Left renal cortex interstitium (tissue), 4 donors: ENCODE results near the gene SLC25A25. TPM values are rescaled to one million over a fixed set of nuclear protein-coding genes. Genes with fewer than 3 reads are reported as not detected.
"Not testable (repeated sequence)": the region's sequence is repeated elsewhere in the genome, so short reads cannot be mapped to it uniquely, and the experiment has no call there.

Experiments used
- DNase-seq, 4 donors: peaks; one replicate each; pipeline ENCODE4 v3.0.0-alpha.2; 2013; ENCODE audit warnings: low read depth in 4 of 4, low spot score in 2 of 4, missing footprints in 1 of 4
- polyA plus RNA-seq, 4 donors: library from polyadenylated mRNA; unstranded; fragments of 120-200 nt; gene quantifications; one replicate each; pipeline ENCODE4 v1.2.1, GENCODE V29; 2013; ENCODE audit not compliant: insufficient read length in 4 of 4

The SLC25A25 gene
- polyA plus RNA-seq: 10 to 100 TPM; 12.7 to 15.8 (median 13.9) TPM

DNA sequence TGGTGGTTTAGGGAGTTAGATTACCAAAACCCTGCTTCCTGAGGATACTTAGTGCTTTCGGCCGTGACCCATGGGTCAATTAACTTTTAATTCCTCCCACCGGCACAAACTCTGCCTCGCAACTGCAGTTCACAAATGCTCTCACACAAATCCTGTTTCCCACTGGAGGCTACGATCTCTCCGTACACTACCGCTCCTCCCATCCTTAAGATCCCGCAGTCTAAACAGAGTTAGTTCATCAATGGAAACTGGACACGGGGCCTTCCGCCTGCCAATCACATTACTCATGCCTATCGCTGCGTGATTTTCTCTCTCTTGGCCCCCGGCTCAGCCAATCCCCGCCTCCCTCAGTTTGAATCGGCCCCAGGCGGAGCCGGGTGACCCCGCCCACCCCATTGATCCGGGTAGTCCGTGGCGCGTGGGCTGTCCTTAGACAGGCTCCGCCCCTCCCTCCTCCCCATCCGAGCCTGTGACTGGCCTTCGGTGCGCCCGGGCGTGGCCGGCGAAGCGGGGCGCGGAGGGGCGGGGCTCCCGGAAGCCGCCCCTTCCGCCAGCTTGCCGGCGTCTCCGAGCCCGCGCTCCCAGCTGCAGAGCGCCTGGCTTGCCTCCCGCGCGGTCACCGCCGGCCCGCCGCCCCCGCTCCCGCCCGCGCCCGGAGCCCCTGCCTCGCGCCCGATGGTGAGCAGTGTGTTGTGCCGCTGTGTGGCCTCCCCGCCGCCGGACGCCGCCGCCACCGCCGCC, at the start of gene SLC25A25:
Gene SLC25A25 (plus strand): TSS at position 588 of the 741 bp plus-strand sequence. CDS start 88 bp downstream, at position 676.
- DNase-seq: peak; percentile 97 to 99 (median 98)

DNA sequence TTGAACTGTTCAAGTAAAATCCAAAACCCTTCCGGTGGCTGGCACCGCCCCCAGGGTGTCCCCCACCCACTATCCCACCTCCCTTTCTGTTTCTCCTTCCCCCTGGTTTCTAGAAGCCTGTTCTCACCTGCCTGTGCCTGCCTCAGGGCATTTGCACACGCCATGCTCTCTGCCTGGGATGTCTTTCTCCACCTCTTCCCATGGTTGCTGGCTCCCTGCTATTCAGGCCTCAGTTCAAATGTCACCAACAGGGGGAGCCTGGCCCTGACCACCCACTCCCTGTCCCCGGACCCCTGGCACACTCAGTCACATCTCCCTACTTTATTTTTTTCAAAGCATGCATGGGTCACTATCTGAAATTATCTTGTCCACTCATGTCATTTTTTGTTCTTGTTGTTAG, 47.3 kb upstream of the SLC25A25 start:
- no peak for DNase-seq

DNA sequence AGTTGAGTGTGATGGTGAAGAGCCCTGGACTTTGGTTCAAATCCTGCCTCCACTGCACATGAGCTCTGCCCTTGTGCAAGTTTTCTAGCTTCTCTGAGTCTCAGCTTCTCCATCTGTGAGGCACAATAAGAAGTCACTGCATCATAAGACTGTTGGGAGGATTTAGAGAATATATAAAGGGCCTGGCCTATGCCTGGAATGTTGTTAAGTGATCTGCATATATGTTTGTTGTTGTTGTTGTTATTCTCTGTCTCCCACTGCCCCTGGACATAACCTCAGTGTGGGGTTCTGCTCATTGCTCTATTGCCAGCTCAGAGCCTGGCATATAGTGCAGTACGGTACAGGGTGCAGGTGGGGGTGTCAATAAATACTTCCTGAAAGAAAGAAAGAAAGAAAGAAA, 46.9 kb upstream of the SLC25A25 start:
- no peak for DNase-seq

DNA sequence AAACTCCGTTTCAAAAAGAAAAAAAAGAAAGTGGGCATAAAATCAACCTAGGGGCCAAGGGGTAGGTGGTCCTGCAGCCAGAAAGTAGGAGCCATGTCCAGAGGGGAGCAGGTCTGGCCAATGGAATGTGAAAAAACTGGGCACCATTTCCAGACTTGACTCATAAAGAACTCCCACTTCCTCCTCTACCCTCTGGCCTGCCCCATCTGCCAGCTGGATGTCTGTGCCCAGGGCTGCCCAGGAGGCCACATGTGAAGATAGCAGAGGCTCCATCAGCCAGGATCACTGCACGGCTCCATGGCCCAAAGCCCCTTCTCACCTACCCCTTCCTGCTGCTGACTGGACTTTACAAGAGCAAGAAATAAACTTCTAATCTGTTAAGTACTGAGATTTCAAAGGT, 45.1 kb upstream of the SLC25A25 start:
- DNase-seq: no peak

DNA sequence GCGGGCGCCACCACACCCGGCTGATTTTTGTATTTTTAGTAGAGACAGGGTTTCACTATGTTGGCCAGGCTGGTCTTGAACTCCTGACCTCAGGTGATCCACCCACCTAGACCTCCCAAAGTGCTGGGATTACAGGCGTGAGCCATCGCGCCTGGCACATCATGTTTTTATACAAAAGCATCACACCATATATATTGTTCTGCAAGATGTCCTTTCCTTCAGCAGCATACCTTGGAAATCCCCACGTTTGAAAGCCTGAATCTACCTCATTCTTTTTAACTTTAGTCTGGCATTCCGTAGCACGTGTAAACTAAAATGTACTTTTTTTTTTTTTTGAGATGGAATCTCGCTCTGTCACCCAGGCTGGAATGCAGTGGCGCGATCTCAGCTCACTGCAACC, 44.4 kb upstream of the SLC25A25 start:
- not testable (repeated sequence) for DNase-seq

DNA sequence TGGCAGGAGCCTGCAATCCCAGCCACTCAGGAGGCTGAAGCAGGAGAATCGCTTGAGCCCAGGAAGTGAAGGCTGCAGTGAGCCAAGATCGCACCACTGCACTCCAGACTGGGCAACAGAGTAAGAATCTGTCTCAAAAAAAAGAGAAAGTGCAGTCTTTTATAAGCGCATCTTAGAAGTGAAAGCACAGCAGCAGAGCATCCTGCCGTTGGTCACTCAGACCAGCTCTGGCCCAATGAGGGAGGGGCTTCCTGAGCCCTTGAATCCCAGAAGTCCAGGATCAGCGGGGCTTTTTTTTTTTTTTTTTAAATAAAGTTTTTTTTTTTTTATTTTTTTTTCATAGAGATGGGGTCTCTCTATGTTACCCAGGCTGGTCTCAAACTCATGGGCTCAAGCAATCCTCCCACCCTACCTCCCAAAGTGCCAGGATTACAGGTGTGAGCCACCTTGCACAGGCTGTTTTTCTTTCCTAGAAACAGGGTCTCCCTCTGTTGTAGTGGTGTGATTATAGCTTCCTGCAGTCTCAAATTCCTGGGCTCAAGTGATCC, 43.2 kb upstream of the SLC25A25 start:
- no peak for DNase-seq

DNA sequence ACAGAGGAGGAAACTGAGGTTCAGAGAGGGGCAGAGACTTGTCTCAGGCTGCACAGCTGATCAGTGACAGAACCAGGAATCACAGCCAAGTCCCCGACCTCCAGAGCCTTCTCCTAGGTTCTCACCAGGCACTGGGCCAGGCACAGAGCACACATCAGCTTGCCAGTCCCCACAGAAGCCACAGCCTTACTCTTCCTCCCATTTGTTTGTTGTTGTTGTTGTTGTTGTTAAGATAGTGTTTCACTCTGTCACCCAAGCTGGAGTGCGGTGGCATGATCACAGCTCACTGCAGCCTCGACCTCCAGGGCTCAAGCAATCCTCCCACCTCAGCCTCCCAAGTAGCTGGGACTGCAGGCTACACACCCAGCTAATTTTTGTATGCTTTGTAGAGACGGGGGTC, 42.3 kb upstream of the SLC25A25 start:
- no peak for DNase-seq

DNA sequence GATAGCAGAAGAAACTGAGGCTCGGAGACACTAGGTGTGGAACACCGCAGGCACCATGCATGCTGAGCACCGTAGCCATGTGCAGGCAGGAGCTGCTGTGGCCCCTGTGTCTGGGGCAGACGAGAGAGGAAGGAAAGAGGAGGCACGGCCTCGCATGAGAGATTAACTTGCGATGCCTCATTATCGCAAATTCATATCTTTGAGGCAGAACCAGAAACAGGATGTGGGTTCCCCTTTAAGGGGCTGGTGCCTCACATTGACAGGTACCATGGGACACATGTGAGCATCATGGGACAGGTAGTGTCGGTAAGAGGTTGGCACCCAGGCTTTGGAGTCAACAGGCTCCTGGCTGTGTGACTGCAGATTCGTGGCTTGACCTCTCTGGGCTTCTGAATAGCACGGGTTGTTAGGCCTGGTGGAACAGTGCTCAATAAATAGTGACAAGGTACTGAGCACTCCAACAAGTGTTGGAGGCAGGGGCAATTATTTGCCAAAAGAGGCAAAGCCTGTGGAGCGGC, 41.7 kb upstream of the SLC25A25 start:
- DNase-seq: no peak

DNA sequence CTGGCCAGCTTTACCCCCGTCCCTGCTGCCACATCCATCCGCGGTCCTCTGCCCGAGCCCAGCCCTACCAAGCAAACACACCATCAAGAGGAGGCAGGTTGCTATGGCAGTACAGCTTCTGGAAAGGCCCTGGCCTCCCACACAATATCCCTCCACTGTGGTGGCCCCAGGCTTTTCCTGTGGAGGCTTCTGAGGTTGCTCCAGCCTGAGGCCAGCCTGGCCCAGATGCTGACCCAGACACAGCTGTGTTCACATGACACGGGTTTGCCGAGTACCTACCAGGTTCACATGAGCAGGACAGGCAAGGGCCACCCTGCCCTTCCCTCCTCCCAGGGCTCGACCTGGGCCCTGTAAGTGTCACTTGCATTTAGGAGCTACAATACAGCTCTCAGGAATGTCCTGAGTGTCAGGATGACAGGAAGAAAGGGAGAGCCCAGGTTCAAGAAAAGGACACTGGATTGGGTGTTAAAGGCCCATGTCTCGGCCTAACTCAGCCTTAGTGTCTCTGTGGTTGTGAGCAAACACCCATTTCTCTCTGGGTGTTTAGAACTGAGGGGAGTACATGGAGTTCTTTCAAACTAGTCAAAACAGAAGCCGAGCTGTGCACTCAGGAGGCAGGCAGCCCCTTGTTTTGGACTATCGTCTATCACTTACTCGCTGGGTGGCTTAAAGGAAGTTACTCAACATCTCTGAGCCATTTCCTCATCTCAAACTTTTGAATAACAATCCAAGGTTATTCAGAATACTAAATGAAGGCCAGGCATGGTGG, 41.1 kb upstream of the SLC25A25 start:
- DNase-seq: no peak

DNA sequence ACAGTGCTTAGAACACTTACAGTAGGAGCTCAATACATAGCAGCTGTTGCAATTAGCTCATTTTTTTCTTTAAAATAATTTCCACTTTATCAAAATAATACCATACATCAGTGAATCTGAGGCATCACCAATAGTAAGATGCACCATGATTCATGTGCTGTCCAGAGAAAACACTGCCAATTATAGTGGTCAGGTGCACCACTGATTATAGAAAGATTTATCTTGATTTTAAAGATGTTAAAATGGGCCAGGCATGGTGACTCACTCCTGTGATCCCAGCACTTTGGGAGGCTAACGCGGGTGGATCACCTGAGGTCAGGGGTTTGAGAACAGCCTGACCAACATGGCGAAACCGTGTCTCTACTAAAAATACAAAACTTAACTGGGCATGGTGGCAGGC, 40.3 kb upstream of the SLC25A25 start:
- no peak for DNase-seq

DNA sequence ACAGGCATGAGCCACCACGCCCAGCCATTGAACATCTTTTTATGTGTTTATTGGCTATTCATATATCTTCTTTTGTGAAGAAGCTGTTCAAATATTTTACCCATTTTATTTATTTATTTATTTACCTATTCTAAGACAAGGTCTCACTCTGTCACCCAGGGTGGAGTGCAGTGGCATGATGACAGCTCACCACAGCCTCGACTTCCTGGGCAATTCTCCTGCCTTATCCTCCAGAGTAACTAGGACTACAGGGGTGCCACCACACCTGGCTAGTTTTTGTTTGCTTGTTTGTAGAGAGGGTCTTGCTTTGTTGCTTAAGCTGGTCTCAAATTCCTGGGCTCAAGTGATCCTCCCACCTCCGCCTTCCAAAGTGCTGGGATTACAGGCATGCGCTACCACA, 34.4 kb upstream of the SLC25A25 start:
- DNase-seq: no peak

DNA sequence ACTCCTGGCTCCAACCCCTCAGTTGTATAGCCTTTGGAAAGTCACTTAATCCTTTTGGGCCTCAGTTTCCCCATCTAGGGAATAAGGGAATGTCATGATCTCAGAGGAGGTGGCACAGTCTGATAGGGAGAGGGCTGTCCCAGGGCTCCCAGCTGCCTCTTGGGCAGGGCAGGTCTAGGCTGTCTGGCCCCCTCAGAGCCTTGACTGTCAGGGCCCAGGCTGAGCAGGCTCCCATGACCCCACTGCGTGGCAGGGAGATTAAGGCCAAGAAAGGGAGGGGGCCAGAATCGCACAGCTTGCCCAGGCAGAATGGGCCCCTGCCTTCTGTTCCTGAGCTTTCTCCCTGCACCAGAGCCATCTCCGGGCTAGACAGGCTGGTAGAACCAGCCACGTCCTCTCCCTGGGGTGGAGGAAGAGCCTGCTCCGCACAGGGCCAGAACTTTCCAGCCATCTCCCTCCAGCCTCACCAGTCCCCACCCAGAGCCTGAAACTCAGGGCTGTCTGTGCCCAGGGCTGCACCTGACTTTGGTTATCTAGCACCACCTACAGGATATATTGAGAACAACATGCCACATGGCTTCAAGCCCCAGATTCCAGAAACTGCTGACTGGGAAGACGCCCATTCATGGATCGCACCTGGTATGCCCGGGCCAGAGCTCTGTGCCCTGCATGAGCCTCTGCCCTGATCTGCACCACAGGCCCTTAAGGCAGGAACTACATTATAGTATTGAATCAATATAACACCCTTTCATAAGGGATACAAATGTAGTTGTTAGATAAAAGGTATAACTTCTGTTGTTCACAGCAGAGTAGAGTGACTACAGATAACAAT, 33.0 kb upstream of the SLC25A25 start:
- no peak for DNase-seq

DNA sequence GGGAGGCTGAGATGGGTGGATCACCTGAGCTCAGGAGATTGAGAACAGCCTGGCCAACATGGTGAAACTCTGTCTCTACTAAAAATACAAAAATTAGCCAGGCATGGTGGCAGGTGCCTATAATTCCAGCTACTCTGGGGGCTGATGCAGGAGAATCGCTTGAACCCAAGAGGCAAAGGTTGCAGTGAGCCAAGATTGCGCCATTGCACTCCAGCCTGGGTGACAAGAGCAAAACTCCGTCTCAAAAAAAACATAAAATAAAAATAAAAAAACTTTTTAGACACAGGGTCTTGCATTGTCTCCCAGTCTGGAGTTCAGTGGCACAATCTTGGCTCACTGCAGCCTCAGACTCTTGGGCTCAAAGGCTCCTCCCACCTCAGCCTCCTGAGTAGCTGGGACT, 31.5 kb upstream of the SLC25A25 start:
- not testable (repeated sequence) for DNase-seq

DNA sequence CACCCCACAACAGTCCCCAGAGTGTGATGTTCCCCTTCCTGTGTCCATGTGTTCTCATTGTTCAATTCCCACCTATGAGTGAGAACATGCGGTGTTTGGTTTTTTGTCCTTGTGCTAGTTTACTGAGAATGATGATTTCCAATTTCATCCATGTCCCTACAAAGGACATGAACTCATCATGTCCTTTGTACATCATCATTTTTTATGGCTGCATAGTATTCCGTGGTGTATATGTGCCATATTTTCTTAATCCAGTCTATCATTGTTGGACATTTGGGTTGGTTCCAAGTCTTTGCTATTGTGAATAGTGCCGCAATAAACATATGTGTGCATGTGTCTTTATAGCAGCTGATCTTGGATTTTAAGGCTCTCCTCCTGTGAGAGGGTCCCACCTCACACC, 27.2 kb upstream of the SLC25A25 start:
- DNase-seq: not testable (repeated sequence)

DNA sequence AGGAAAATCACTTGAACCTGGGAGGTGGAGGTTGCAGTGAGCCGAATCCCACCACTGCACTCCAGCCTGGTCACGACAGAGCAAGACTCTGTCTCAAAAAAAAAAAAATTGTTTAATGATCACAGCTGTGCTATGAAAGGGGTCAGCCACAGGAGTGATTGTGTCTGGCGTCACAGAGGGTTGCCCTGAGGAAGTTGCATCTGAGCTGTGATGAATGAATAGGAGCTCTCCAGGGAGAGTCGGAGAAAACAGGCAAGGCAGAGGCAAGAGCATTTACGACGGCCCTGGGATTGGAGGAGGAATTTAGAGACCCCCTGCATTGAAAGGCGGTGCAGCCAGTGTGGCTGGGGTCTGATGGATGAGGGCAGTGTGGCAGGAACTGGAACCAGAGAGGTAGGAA, 26.0 kb upstream of the SLC25A25 start:
- DNase-seq: no peak

DNA sequence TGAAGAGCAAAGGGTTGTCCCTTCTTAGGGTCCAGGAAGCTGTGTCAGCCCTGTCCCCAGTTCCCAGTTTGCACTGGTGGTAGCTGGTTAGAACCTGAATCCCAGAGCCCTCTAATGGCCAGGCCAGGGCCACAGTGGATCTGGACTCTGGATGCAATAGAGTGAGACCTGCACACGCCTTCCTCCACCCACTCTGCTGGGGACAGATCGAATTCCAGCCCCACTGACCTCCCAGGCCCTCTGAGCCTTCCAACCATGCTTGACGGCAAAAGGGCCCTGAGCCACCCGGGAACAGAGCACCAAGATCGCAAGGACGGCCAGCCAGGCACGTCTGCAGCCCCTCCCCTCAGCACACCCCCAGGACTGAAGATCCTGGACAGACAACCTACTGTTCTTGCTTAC, 24.6 kb upstream of the SLC25A25 start:
- no peak for DNase-seq

DNA sequence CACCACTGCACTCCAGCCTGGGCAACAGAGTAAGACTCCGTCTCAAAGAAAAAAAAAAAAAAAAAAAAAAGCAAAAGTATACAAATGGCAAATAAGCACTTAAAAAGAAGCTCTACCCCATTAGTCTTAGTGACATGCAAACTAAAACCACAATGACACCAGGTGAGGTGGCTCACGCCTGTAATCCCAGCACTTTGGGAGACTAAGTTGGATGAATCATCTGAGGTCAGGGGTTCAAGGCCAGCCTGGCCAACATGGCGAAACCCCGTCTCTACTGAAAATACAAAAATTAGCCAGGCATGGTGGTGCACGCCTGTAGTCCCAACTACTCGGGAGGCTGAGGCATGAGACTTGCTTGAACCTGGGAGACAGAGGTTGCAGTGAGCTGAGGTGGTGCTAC, 22.6 kb upstream of the SLC25A25 start:
- not testable (repeated sequence) for DNase-seq

DNA sequence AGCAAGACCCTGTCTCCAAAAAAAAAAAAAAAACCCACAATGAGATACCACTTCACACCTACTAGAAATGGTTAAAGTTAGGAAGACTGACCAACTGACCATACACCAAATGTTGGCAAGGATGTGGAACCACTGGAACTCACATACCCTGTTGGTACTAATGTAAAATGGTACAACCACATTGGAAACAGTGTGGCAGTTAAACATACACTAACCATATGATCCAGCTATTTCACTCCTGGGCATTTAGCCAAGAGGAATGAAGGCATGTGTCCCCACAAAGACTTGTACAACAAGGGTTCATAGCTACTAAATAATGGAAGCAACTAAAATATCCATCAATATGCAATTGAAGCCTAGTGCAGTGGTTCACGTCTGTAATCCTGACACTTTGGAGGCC, 22.2 kb upstream of the SLC25A25 start:
- no peak for DNase-seq

DNA sequence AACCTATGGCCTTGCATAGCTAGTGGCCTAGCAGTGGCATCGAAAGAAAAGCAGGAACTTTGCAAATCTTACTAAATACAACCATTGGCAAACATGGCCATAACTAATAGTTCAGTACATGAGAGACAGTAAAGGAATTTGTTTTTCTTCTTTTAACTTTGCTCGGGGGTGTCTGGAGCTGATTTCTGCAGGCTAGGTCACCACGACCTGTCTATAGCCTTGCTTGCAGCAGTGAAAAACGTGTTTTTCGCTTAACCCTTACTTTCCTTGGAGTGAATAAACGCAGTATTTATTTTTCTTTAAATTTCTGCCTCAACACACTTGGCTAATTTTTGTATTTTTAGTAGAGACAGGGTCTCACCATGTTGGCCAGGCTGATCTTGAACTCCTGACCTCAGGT, 20.8 kb upstream of the SLC25A25 start:
- no peak for DNase-seq

DNA sequence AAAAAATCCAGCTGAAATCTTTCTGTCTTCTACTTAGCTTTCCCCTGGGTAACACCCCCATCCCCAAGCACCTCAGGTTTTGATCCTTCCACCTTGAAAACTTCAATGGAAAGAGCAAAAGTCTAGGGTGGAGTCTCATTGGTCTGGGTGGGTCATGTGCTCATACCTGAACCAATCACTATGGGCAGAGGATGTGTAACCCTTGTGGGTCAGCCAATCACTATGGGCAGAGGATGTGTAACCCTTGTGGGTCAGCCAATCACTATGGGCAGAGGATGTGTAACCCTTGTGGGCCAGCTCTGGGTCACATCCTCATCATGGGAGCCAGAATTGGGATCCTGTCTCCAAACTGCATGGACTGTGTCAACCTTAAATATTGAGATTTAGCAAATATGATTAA, 19.4 kb upstream of the SLC25A25 start:
- no peak for DNase-seq

DNA sequence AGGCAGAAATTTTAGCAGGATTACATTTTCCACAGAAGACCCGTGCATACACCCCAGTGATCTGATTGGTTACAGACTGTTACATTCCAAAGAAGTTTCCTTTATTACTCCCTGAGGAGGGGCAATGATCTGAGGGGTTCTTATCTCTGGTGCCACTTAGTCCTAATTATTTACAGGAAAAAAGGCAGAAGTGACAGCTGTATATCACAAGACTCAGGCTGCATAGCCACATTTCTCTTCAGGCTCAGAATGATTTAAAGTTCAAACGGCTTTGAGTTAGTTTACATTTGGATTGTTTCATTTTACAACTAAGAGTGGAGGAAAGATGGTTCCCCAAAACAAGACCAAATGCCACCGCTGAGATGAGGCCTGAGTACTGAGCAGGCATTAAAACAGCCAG, 18.2 kb upstream of the SLC25A25 start:
- no peak for DNase-seq
